HepG2 (cell line): ENCODE data around the gene GDPGP1. TPM values are rescaled to one million over a fixed set of nuclear protein-coding genes. Genes with fewer than 3 reads are reported as not detected.
A peak's percentile ranks its signal among the peaks of the same experiment; 100 is the strongest.

Experiments
- HOXA3 ChIP-seq: sonication (generic); formaldehyde crosslinking; IDR thresholded peaks from 2 replicates; pipeline ENCODE4 v1.5.0; 2020; ENCODE audit warnings: missing genetic modification reagents
- ISL2 ChIP-seq: sonication (generic); formaldehyde crosslinking; IDR thresholded peaks from 2 replicates; pipeline ENCODE4 v1.5.0; 2020; ENCODE audit warnings: missing genetic modification reagents
- KDM2A ChIP-seq: sonication (generic); formaldehyde crosslinking; IDR thresholded peaks from 2 replicates; pipeline ENCODE4 v1.4.0; 2020; ENCODE audit warnings: low read depth, missing genetic modification reagents, borderline replicate concordance
- MIER3 ChIP-seq: IDR thresholded peaks from 2 replicates; pipeline ENCODE4 v1.6.1; 2016; ENCODE audit warnings: missing compliant biosample characterization, borderline replicate concordance
- MTF2 ChIP-seq: sonication (generic); formaldehyde crosslinking; IDR thresholded peaks from 2 replicates; pipeline ENCODE4 v1.5.0; 2020; ENCODE audit warnings: missing genetic modification reagents, borderline replicate concordance
- RBM39 ChIP-seq: fragments of 200-400 bp; formaldehyde crosslinking; IDR thresholded peaks from one replicate; pipeline ENCODE4 v1.6.1; 2018; ENCODE audit warnings: antibody characterized with exemption, mild to moderate bottlenecking, low read depth, low read length; ENCODE audit not compliant: poor library complexity, severe bottlenecking
- SRF ChIP-seq: IDR thresholded peaks from 2 replicates; pipeline ENCODE4 v1.6.1; 2011; ENCODE audit warnings: mild to moderate bottlenecking, low read depth, low read length, moderate library complexity
- TBL1XR1 ChIP-seq: fragments of 150-350 bp; IDR thresholded peaks from 2 replicates; pipeline ENCODE4 v1.6.1; 2014; ENCODE audit warnings: borderline replicate concordance, low read length; ENCODE audit not compliant: partially characterized antibody
- TBX2 ChIP-seq: sonication (generic); formaldehyde crosslinking; IDR thresholded peaks from 2 replicates; pipeline ENCODE4 v1.5.0; 2020; ENCODE audit warnings: missing genetic modification reagents, mild to moderate bottlenecking, borderline replicate concordance
- ZNF224 ChIP-seq: sonication (generic); formaldehyde crosslinking; IDR thresholded peaks from 2 replicates; pipeline ENCODE4 v1.5.0; 2020; ENCODE audit warnings: mild to moderate bottlenecking, missing genetic modification reagents
- ZNF282 ChIP-seq: fragments of 450-650 bp; IDR thresholded peaks from 2 replicates; pipeline ENCODE4 v1.6.1; 2018; ENCODE audit not compliant: partially characterized antibody
- ZNF343 ChIP-seq: sonication (generic); formaldehyde crosslinking; IDR thresholded peaks from 2 replicates; pipeline ENCODE4 v1.4.0; 2020; ENCODE audit warnings: mild to moderate bottlenecking, missing genetic modification reagents
- ZZZ3 ChIP-seq: sonication (generic); formaldehyde crosslinking; IDR thresholded peaks from 2 replicates; pipeline ENCODE4 v1.4.0; 2020; ENCODE audit warnings: missing genetic modification reagents, mild to moderate bottlenecking, borderline replicate concordance
- polyA plus RNA-seq, 8 experiments: library from polyadenylated mRNA; depleted of rRNA in 3 of 8; stranded (reverse) in 7 of 8; unstranded in 1 of 8; fragments of >200 nt; fragmentation: Illumina TruSeq in 4 of 8; extraction: Trizol in 4 of 8; gene quantifications; 2 replicates each; pipeline versions ENCODE4 v1.2.1 to v1.2.3, GENCODE V29; 2011 to 2016; ENCODE audit warnings: low read depth in 4 of 8, missing spikeins in 1 of 8, mixed read lengths in 1 of 8; ENCODE audit not compliant: insufficient read depth in 1 of 8
- total RNA-seq, 5 experiments: library from RNA; depleted of rRNA; stranded (reverse); fragments of >200 nt; fragmentation: Illumina TruSeq; extraction: Trizol; gene quantifications; 2 replicates each; pipeline ENCODE4 v1.2.3, GENCODE V29; 2016; ENCODE audit warnings: low read depth in 1 of 5
- TF ChIP-seq, protein P1 (sequence below): conservative IDR thresholded peaks from 2 replicates; pipeline ENCODE4 v1.6.1; 2018; ENCODE audit warnings: missing genetic modification reagents
- TF ChIP-seq, protein P2 (sequence below): IDR thresholded peaks from 2 replicates; pipeline ENCODE4 v1.6.1; 2016; ENCODE audit warnings: missing biosample characterization, missing genetic modification reagents, low read depth
- TF ChIP-seq, protein P3 (sequence below): sonication (generic); formaldehyde crosslinking; conservative IDR thresholded peaks from 2 replicates; pipeline ENCODE4 v1.4.0; 2020; ENCODE audit warnings: missing genetic modification reagents
- TF ChIP-seq, protein P4 (sequence below): sonication (generic); formaldehyde crosslinking; IDR thresholded peaks from 2 replicates; pipeline ENCODE4 v1.4.0; 2020; ENCODE audit warnings: missing genetic modification reagents, borderline replicate concordance
- TF ChIP-seq, protein P5 (sequence below): sonication (generic); formaldehyde crosslinking; IDR thresholded peaks from 2 replicates; pipeline ENCODE4 v1.5.0; 2020; ENCODE audit warnings: mild to moderate bottlenecking, missing genetic modification reagents

GDPGP1 gene
- total and polyA plus RNA-seq, 2 of the 13 experiments (the other 11 are each of a cell fraction or from before 2014, with no cell fraction given): 1.5 to 4.3 TPM

DNA sequence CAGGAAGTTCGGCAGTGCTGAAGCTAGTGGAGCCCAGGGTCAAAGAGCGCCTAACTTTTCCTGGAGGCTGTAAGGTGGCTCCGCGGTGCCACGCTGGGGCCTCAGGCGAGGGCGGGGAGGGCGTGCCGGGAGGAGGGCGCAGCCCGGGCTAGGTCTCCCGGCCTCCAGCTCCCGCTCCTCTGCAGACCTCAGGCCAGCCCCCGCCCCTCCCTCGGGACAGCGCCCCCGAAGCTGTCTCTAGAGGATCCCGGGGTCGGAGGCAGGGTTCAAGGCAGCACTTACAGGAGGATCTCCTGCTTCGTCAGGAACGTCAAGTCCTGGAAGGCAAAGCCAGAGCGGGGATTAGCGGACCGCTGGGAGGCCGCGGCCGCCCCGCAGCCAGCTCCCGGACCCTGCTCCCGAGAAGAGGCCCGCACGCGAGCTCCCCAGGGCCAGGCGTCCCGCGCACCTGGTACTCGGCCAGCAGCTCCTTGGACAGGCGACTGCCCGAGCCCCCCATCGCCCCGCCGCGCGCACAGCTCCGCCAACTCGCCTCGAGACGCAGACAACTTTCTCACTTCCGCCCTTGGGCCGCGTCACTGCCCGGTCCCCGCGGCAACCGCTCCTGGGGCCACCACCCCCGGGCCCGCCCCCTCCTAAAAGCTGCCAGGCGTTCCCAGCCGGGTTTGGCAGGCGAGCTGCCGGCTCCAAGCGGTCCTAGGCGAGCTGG is 468 bp upstream of the GDPGP1 start, which contains the start of gene CIB1 (continued):
- TF ChIP-seq, protein P1, sequence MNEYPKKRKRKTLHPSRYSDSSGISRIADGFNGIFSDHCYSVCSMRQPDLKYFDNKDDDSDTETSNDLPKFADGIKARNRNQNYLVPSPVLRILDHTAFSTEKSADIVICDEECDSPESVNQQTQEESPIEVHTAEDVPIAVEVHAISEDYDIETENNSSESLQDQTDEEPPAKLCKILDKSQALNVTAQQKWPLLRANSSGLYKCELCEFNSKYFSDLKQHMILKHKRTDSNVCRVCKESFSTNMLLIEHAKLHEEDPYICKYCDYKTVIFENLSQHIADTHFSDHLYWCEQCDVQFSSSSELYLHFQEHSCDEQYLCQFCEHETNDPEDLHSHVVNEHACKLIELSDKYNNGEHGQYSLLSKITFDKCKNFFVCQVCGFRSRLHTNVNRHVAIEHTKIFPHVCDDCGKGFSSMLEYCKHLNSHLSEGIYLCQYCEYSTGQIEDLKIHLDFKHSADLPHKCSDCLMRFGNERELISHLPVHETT: 0 out of 2 replicates have a peak, but pooled peaks have one; percentile 16
- peak; percentile 28 for TF ChIP-seq TBL1XR1
- TF ChIP-seq, protein P2, sequence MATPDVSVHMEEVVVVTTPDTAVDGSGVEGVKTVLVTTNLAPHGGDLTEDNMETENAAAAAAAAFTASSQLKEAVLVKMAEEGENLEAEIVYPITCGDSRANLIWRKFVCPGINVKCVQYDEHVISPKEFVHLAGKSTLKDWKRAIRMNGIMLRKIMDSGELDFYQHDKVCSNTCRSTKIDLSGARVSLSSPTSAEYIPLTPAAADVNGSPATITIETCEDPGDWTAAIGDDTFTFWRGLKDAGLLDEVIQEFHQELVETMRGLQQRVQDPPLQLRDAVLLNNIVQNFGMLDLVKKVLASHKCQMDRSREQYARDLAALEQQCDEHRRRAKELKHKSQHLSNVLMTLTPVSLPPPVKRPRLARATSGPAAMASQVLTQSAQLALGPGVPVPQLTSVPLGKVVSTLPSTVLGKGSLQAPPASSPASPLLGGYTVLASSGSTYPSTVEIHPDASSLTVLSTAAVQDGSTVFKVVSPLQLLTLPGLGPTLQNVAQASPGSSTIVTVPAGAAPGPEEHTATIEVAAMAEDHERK (CRISPR knock-in tag): no peak; the same call in 1 of the 2 replicates
- TF ChIP-seq MIER3 (CRISPR knock-in tag): no peak; the same call in 1 of the 2 replicates
- no peak for TF ChIP-seq ZNF282
- peak; percentile 76 for TF ChIP-seq TBX2 (CRISPR knock-in tag)
- peak; percentile 19 for TF ChIP-seq HOXA3 (CRISPR knock-in tag)
- TF ChIP-seq MTF2 (CRISPR knock-in tag): peak; percentile 46; the same call in 1 of the 2 replicates
- TF ChIP-seq ZNF224 (CRISPR knock-in tag): 0 out of 2 replicates have a peak, but pooled peaks have one; percentile 27
- no peak for TF ChIP-seq ZZZ3 (CRISPR knock-in tag)
- TF ChIP-seq ISL2: 0 out of 2 replicates have a peak, but pooled peaks have one; percentile 38
- peak; percentile 63; the same call in 1 of the 2 replicates for TF ChIP-seq KDM2A (CRISPR knock-in tag)
- TF ChIP-seq, protein P3, sequence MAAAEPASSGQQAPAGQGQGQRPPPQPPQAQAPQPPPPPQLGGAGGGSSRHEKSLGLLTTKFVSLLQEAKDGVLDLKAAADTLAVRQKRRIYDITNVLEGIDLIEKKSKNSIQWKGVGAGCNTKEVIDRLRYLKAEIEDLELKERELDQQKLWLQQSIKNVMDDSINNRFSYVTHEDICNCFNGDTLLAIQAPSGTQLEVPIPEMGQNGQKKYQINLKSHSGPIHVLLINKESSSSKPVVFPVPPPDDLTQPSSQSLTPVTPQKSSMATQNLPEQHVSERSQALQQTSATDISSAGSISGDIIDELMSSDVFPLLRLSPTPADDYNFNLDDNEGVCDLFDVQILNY (CRISPR knock-in tag): no peak
- TF ChIP-seq, protein P4, sequence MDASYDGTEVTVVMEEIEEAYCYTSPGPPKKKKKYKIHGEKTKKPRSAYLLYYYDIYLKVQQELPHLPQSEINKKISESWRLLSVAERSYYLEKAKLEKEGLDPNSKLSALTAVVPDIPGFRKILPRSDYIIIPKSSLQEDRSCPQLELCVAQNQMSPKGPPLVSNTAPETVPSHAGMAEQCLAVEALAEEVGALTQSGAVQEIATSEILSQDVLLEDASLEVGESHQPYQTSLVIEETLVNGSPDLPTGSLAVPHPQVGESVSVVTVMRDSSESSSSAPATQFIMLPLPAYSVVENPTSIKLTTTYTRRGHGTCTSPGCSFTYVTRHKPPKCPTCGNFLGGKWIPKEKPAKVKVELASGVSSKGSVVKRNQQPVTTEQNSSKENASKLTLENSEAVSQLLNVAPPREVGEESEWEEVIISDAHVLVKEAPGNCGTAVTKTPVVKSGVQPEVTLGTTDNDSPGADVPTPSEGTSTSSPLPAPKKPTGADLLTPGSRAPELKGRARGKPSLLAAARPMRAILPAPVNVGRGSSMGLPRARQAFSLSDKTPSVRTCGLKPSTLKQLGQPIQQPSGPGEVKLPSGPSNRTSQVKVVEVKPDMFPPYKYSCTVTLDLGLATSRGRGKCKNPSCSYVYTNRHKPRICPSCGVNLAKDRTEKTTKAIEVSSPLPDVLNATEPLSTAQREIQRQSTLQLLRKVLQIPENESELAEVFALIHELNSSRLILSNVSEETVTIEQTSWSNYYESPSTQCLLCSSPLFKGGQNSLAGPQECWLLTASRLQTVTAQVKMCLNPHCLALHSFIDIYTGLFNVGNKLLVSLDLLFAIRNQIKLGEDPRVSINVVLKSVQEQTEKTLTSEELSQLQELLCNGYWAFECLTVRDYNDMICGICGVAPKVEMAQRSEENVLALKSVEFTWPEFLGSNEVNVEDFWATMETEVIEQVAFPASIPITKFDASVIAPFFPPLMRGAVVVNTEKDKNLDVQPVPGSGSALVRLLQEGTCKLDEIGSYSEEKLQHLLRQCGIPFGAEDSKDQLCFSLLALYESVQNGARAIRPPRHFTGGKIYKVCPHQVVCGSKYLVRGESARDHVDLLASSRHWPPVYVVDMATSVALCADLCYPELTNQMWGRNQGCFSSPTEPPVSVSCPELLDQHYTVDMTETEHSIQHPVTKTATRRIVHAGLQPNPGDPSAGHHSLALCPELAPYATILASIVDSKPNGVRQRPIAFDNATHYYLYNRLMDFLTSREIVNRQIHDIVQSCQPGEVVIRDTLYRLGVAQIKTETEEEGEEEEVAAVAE (CRISPR knock-in tag): no peak
- 0 out of 2 replicates have a peak, but pooled peaks have one; percentile 19 for TF ChIP-seq SRF
- TF ChIP-seq, protein P5, sequence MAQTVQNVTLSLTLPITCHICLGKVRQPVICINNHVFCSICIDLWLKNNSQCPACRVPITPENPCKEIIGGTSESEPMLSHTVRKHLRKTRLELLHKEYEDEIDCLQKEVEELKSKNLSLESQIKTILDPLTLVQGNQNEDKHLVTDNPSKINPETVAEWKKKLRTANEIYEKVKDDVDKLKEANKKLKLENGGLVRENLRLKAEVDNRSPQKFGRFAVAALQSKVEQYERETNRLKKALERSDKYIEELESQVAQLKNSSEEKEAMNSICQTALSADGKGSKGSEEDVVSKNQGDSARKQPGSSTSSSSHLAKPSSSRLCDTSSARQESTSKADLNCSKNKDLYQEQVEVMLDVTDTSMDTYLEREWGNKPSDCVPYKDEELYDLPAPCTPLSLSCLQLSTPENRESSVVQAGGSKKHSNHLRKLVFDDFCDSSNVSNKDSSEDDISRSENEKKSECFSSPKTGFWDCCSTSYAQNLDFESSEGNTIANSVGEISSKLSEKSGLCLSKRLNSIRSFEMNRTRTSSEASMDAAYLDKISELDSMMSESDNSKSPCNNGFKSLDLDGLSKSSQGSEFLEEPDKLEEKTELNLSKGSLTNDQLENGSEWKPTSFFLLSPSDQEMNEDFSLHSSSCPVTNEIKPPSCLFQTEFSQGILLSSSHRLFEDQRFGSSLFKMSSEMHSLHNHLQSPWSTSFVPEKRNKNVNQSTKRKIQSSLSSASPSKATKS (CRISPR knock-in tag): no peak
- TF ChIP-seq ZNF343: peak; percentile 23
- no peak for TF ChIP-seq RBM39
